GM23338 (cell line): ENCODE results near the gene IQCE.

Source experiments
- CTCF ChIP-seq, 2 experiments: fragments of 200-600 bp in 1 of 2; sonication (generic) in 1 of 2; conservative IDR thresholded peaks; 2 replicates each; pipeline versions ENCODE4 v1.5.1 to v1.6.1; 2016 to 2017; ENCODE audit warnings: antibody characterized with exemption in 2 of 2, low read depth in 2 of 2, mild to moderate bottlenecking in 2 of 2, moderate library complexity in 1 of 2
- EZH2 ChIP-seq: fragments of 200-600 bp; sonication (generic); IDR thresholded peaks from one replicate; pipeline ENCODE4 v1.8.0; 2017; ENCODE audit warnings: antibody characterized with exemption, mild to moderate bottlenecking, low read depth; ENCODE audit not compliant: unreplicated experiment
- POLR2AphosphoS5 ChIP-seq: IDR thresholded peaks from 2 replicates; pipeline ENCODE4 v1.6.1; 2016; ENCODE audit warnings: antibody characterized with exemption, low read depth
- REST ChIP-seq: IDR thresholded peaks from one replicate; pipeline ENCODE4 v1.6.1; 2018; ENCODE audit warnings: antibody characterized with exemption; ENCODE audit not compliant: unreplicated experiment

- TF ChIP-seq POLR2AphosphoS5 = no peak
- TF ChIP-seq CTCF (conservative IDR thresholded peaks at IDR 0.05; ENCODE audit: low read depth in 2 of 2) = no peak
- TF ChIP-seq REST = no peak
- TF ChIP-seq EZH2 = no peak
Measured at GRCh38 chr7:2640846-2641316, 82.1 kb downstream of the IQCE start.
